Forelimb muscle (tissue), 1 donor: ENCODE measurements around the gene TMLHE. TPM values are rescaled to one million over a fixed set of nuclear protein-coding genes. Genes with fewer than 3 reads are reported as not detected.
A peak's percentile ranks its signal among the peaks of the same experiment; 100 is the strongest.
"Not testable (repeated sequence)": the region's sequence is repeated elsewhere in the genome, so short reads cannot be mapped to it uniquely, and the experiment has no call there.

ENCODE experiments used
- DNase-seq: peaks from one replicate; pipeline ENCODE4 v3.0.0-alpha.2; 2013; ENCODE audit warnings: low read depth
- polyA plus RNA-seq: library from polyadenylated mRNA; unstranded; fragments of 120-200 nt; gene quantifications from one replicate; pipeline ENCODE4 v1.2.1, GENCODE V29; 2013; ENCODE audit not compliant: insufficient read length

Gene TMLHE
- 22.1 TPM for polyA plus RNA-seq

GRCh38 chrX:155612312-155613224 is at the start of gene TMLHE, which contains the start of gene SPRY3:
Gene TMLHE, minus strand, starts transcription at chrX:155612952. Its CDS starts 67,676 bp downstream, at chrX:155545276.
Gene SPRY3, plus strand, starts transcription at chrX:155612586.
- peak; percentile 9 for DNase-seq

- no peak for DNase-seq
Observed at GRCh38 chrX:155662282-155662681, 49.5 kb upstream of the TMLHE start.

- no peak for DNase-seq
Observed at GRCh38 chrX:155645180-155645579, 32.4 kb upstream of the TMLHE start.

- no peak for DNase-seq
Observed at GRCh38 chrX:155643240-155643639, 30.5 kb upstream of the TMLHE start.

- DNase-seq: not testable (repeated sequence)
Observed at GRCh38 chrX:155641371-155641770, 28.6 kb upstream of the TMLHE start.

GRCh38 chrX:155637714-155638113 is 25.0 kb upstream of the TMLHE start:
- DNase-seq: no peak

- not testable (repeated sequence) for DNase-seq
Observed at GRCh38 chrX:155635019-155635418, 22.3 kb upstream of the TMLHE start.

- no peak for DNase-seq
Observed at GRCh38 chrX:155632431-155633100, 19.8 kb upstream of the TMLHE start.

- not testable (repeated sequence) for DNase-seq
Observed at GRCh38 chrX:155620110-155620509, 7.4 kb upstream of the TMLHE start.

GRCh38 chrX:155615938-155616337 is 3.2 kb upstream of the TMLHE start:
- no peak for DNase-seq

GRCh38 chrX:155613927-155614559 is 1.3 kb upstream of the TMLHE start:
- no peak for DNase-seq

GRCh38 chrX:155611302-155611701 is 1.4 kb downstream of the TMLHE start:
- DNase-seq: no peak

GRCh38 chrX:155592981-155593380 is 19.8 kb downstream of the TMLHE start:
- DNase-seq: no peak

- DNase-seq: no peak
Observed at GRCh38 chrX:155592331-155592730, 20.4 kb downstream of the TMLHE start.

GRCh38 chrX:155577682-155578081 is 35.1 kb downstream of the TMLHE start:
- DNase-seq: no peak

- DNase-seq: no peak
Observed at GRCh38 chrX:155563099-155563498, 49.7 kb downstream of the TMLHE start.

- DNase-seq: no peak
Observed at GRCh38 chrX:155544881-155545280, 67.9 kb downstream of the TMLHE start.

- DNase-seq: no peak
Observed at GRCh38 chrX:155535866-155536265, 76.9 kb downstream of the TMLHE start.

- no peak for DNase-seq
Observed at GRCh38 chrX:155534800-155535199, 78.0 kb downstream of the TMLHE start.

- not testable (repeated sequence) for DNase-seq
Observed at GRCh38 chrX:155527023-155527422, 85.7 kb downstream of the TMLHE start.

- DNase-seq: no peak
Observed at GRCh38 chrX:155514225-155514624, 98.5 kb downstream of the TMLHE start.

- no peak for DNase-seq
Observed at GRCh38 chrX:155505296-155505695, 107.5 kb downstream of the TMLHE start.
